ENCODE results near the gene TIRAP.

Gene TIRAP

GRCh38 chr11:126337126-126337473 lies 54.2 kb downstream of the TIRAP start:
- DNase-seq (ENCODE audit: extremely low spot score): no peak
- ChIA-PET POLR2A (no interaction called here), CTCF (interaction anchor here (0.9 to 2.5 kb wide), 2 partner anchors 26 to 143 kb away, joined by 3 to 10 read pairs; no protein-coding TSS in a partner anchor)
- TF ChIP-seq, protein P1, sequence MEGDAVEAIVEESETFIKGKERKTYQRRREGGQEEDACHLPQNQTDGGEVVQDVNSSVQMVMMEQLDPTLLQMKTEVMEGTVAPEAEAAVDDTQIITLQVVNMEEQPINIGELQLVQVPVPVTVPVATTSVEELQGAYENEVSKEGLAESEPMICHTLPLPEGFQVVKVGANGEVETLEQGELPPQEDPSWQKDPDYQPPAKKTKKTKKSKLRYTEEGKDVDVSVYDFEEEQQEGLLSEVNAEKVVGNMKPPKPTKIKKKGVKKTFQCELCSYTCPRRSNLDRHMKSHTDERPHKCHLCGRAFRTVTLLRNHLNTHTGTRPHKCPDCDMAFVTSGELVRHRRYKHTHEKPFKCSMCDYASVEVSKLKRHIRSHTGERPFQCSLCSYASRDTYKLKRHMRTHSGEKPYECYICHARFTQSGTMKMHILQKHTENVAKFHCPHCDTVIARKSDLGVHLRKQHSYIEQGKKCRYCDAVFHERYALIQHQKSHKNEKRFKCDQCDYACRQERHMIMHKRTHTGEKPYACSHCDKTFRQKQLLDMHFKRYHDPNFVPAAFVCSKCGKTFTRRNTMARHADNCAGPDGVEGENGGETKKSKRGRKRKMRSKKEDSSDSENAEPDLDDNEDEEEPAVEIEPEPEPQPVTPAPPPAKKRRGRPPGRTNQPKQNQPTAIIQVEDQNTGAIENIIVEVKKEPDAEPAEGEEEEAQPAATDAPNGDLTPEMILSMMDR (IDR thresholded peaks at IDR 0.05; ENCODE audit: control extremely low read depth, extremely low read depth, low read depth, missing control alignments): no peak

DNA sequence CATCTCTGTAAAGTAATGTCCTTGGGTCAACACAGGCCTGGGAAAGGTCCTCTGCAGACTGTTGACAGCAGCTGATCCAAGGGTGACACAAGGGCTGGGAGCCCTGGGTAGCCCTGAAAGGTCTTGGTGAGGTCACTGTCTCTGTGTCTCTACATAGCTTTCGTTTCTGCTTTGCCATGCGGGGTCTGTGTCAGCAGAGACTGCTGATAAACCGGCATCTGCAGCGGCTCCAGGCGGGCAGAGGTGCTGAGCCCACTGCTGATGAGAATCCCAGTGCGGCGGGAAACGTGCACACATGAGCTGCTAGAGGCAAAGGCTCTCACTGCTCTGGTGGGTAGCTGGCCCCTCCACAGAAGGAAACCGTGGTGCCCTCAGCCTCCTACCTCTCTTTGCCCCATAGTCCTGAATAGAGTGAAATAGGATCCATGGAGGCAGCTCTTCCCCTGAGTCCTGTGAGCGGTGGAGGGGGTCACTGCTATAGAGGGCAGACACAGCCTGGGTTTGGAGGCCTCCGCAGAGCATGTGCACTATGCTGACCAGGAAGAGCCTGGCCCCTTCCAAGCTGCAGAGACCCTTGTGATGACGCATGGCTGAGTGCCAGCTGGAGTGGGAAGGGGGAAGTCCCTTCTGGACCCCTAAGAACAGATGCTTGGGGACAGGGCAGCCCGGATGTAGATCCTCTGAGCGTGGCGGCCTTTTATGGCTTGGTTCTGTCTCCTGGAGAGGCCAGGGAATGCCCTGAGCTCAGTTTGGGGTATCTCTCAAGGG lies 54.8 kb downstream of the TIRAP start:
- ChIA-PET CTCF (interaction anchor here (0.9 to 2.5 kb wide), 2 partner anchors 27 to 143 kb away, joined by 3 to 10 read pairs; no protein-coding TSS in a partner anchor), POLR2A (no interaction called here)
- DNase-seq (ENCODE audit: extremely low spot score): no peak
- TF ChIP-seq, protein P1 (IDR thresholded peaks at IDR 0.05; ENCODE audit: control extremely low read depth, extremely low read depth, low read depth, missing control alignments): no peak

DNA sequence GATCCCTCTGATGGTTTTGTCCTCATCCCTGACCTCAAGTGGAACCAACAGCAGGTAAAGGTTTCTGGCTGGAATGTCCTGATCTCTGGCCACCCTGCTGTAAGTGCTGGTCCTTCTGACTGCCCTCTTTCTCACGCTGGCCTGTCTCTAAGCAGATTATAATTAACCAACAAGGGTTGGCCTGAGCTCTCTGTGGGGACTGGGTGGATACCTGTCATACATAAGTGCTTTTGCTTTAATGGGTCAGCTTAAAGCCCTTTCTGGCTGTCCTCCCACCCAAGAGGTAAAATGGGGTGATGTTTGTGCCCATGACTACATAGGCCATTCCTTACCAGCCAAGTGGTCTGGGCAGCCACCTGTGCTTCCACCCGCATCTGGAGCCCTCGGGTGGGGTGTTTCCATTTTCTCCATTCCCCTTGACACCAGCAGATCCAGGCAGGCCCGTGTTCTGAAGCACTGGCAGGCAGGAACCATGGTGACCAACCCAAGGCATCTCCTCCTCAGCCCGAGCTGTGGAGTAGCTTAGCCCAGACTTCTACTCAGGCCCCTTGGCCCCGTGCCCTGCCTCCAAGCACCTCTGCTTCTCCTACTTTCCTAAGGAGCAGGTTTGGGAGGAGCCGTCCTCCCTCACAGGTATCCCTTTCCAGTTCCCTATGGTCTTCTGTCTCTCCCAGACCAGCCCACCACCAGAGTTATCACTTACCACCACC lies 55.6 kb downstream of the TIRAP start:
- POLR2A ChIA-PET: no interaction called here
- TF ChIP-seq, protein P1 (IDR thresholded peaks at IDR 0.05; ENCODE audit: control extremely low read depth, extremely low read depth, low read depth, missing control alignments): no peak
- DNase-seq (ENCODE audit: extremely low spot score): no peak
- CTCF ChIA-PET: interaction anchor here (2.5 kb wide), 1 partner anchor 28 kb away, joined by 10 read pairs; no protein-coding TSS in a partner anchor

DNA sequence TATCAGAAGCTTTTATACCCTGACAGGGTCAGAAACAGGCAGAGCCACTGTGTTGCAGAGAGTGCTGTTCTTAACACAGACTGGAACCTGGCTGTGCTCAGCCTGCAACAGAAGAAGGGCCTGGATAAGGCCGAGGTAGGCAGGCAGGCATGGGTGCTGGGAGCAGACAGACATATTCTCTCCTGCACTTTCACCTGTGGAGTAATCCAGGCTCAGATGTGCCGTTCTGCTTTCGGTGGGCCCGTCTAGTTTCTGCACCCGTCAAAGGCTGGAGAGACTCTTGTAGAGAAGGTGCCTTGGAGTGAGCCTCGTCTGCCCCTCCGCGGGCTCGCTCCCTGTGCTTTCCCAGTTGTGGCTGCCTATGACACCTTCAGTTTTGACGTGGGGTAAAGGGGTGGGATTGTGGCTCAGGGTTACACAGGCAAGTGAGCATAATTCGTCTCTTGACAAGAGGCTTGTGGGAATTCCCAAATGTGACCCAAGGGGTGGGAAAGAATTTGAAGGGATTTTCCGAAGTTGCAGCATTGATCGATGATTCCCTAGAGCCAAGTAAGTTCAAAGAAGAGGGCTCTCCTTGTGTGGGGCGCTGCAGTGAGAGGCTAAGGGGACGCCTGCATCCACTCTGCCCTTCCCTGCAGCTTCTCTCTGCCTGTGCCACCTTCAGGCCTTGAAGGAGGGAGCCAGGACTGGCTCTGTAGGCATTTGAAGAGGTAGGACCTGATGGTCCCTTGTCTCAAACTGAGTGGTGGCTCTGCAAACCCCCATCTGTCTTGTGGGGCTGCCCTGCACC lies 56.4 kb downstream of the TIRAP start:
- POLR2A ChIA-PET: no interaction called here
- DNase-seq (ENCODE audit: extremely low spot score): no peak
- TF ChIP-seq, protein P1 (IDR thresholded peaks at IDR 0.05; ENCODE audit: control extremely low read depth, extremely low read depth, low read depth, missing control alignments): no peak
- CTCF ChIA-PET: interaction anchor here (0.9 to 1.3 kb wide), 2 partner anchors 29 to 141 kb away, joined by 4 to 5 read pairs; no protein-coding TSS in a partner anchor

- CTCF ChIA-PET: interaction anchor here (0.9 to 1.3 kb wide), 3 partner anchors 14 to 141 kb away, joined by 3 to 5 read pairs (median 4); no protein-coding TSS in a partner anchor
- POLR2A ChIA-PET: no interaction called here
- no peak for DNase-seq (ENCODE audit: extremely low spot score)
- TF ChIP-seq, protein P1 (IDR thresholded peaks at IDR 0.05; ENCODE audit: control extremely low read depth, extremely low read depth, low read depth, missing control alignments): no peak
These were observed 57.1 kb downstream of the TIRAP start for GRCh38 chr11:126339863-126340434.

Data from GM10248 (cell line).